B cell (primary cell): ENCODE measurements around the gene PPP1R9A.

Source experiments
- CTCF ChIP-seq: fragments of 200-600 bp; IDR thresholded peaks from one replicate; pipeline ENCODE4 v1.8.0; 2022; ENCODE audit warnings: antibody characterized with exemption, mild to moderate bottlenecking
- EZH2 ChIP-seq: IDR thresholded peaks from 2 replicates; pipeline ENCODE4 v1.6.1; 2012; ENCODE audit warnings: borderline replicate concordance, low read depth, mild to moderate bottlenecking, moderate library complexity, low read length; ENCODE audit not compliant: insufficient read depth, poor library complexity, severe bottlenecking

GRCh38 chr7:94928168-94928707 lies 20.8 kb downstream of the PPP1R9A start:
- TF ChIP-seq CTCF (no peak), EZH2 (no peak)
